ENCODE measurements around the gene MAJIN.
"Not testable (repeated sequence)": the region's sequence is repeated elsewhere in the genome, so short reads cannot be mapped to it uniquely, and the experiment has no call there.

MAJIN gene

GRCh38 chr11:64971421-64972233 lies at the start of gene MAJIN:
Gene MAJIN, minus strand, starts transcription at chr11:64972108. Its CDS starts 12,703 bp downstream, at chr11:64959405.
- peak; percentile 27 for DNase-seq

GRCh38 chr11:65021509-65021908 lies 49.6 kb upstream of the MAJIN start:
- no peak for DNase-seq

- no peak for DNase-seq
Measured at GRCh38 chr11:65021003-65021402, 49.1 kb upstream of the MAJIN start.

- no peak for DNase-seq
Measured at GRCh38 chr11:65019824-65020223, 47.9 kb upstream of the MAJIN start.

GRCh38 chr11:65017937-65018336 lies 46.0 kb upstream of the MAJIN start:
- no peak for DNase-seq

GRCh38 chr11:65016705-65017104 lies 44.8 kb upstream of the MAJIN start:
- no peak for DNase-seq

- DNase-seq: no peak
Measured at GRCh38 chr11:65014726-65015227, 42.9 kb upstream of the MAJIN start.

GRCh38 chr11:65013888-65014725 lies 42.2 kb upstream of the MAJIN start, which contains the start of gene ARL2:
Gene ARL2, plus strand, starts transcription at chr11:65014160. Its CDS starts 48 bp downstream, at chr11:65014208.
- DNase-seq: peak; percentile 46

GRCh38 chr11:65013130-65013887 lies 41.4 kb upstream of the MAJIN start:
- DNase-seq: peak; percentile 38

GRCh38 chr11:65008873-65009272 lies 37.0 kb upstream of the MAJIN start:
- no peak for DNase-seq

- no peak for DNase-seq
Measured at GRCh38 chr11:65008016-65008415, 36.1 kb upstream of the MAJIN start.

- not testable (repeated sequence) for DNase-seq
Measured at GRCh38 chr11:65003968-65004367, 32.1 kb upstream of the MAJIN start.

- no peak for DNase-seq
Measured at GRCh38 chr11:65003282-65003681, 31.4 kb upstream of the MAJIN start.

- DNase-seq: no peak
Measured at GRCh38 chr11:65002706-65003105, 30.8 kb upstream of the MAJIN start.

GRCh38 chr11:64999478-64999877 lies 27.6 kb upstream of the MAJIN start:
- DNase-seq: no peak

- no peak for DNase-seq
Measured at GRCh38 chr11:64998690-64999431, 27.0 kb upstream of the MAJIN start.

GRCh38 chr11:64998141-64998540 lies 26.2 kb upstream of the MAJIN start:
- no peak for DNase-seq

GRCh38 chr11:64996710-64997380 lies 24.9 kb upstream of the MAJIN start, which contains the start of gene BATF2:
Gene BATF2, minus strand, starts transcription at chr11:64996971. Its CDS starts 57 bp downstream, at chr11:64996914.
- no peak for DNase-seq

- DNase-seq: no peak
Measured at GRCh38 chr11:64996327-64996709, 24.4 kb upstream of the MAJIN start.

- DNase-seq: no peak
Measured at GRCh38 chr11:64994318-64994717, 22.4 kb upstream of the MAJIN start.

- DNase-seq: no peak
Measured at GRCh38 chr11:64990222-64990923, 18.5 kb upstream of the MAJIN start.
